ENCODE data around the gene FAM50B.

FAM50B gene

DNA sequence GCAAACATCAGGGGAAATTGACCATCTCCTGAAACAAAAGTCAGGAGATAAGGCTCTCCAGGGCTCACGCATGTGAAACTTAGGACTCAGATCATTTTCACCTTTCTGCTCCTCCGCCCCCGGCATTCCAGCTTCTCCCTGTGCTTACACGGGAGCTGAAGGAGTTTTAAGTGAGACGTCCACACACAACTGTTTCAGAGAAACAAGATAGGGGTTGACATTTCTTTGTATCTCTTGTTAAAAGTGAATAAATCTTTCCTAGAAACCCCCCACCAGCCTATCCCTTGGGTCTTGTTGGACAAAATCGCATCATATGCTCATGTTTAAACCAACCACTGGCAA is 46.1 kb downstream of the FAM50B start:
- H3K9ac ChIP-seq (ENCODE audit: low read length), result no peak overlapping the region
- no peak overlapping the region for H3K4me3 ChIP-seq (ENCODE audit: low read length)
- H3K4me1 ChIP-seq (ENCODE audit: control insufficient read depth, insufficient read depth, low read length), result peaks cover 7% of the 10 kb centered on the region
- H3K27me3 ChIP-seq (ENCODE audit: control insufficient read depth, insufficient read depth, low read length), result no peaks in the 10 kb centered on the region
- H3K36me3 ChIP-seq (ENCODE audit: control insufficient read depth, insufficient read depth, low read length), result no peaks in the 10 kb centered on the region
- H3K9me3 ChIP-seq (ENCODE audit: control insufficient read depth, low read length), result no peaks in the 10 kb centered on the region

DNA sequence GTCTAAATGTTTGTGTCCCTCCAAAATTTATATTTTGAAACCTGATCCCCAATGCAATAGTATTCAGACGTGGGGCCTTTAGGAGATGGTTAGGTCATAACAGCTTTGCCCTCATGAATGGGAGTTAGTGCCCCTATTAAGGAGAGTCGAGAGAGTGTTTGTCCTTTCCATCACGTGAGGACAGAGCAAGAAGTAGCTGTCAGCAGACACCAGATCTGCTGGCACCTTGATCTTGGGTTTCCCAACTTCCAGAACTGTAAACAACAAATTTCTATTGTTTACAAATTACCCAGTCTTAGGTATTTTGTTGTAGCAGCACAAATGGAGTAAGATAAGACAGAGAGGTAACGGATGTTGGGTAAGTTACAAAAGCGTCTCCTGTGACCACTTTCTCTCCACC is 46.6 kb downstream of the FAM50B start:
- H3K27me3 ChIP-seq (ENCODE audit: control insufficient read depth, insufficient read depth, low read length), result no peaks in the 10 kb centered on the region
- no peak overlapping the region for H3K4me3 ChIP-seq (ENCODE audit: low read length)
- no peaks in the 10 kb centered on the region for H3K36me3 ChIP-seq (ENCODE audit: control insufficient read depth, insufficient read depth, low read length)
- no peaks in the 10 kb centered on the region for H3K9me3 ChIP-seq (ENCODE audit: control insufficient read depth, low read length)
- H3K4me1 ChIP-seq (ENCODE audit: control insufficient read depth, insufficient read depth, low read length), result peaks cover 13% of the 10 kb centered on the region
- H3K9ac ChIP-seq (ENCODE audit: low read length), result no peak overlapping the region

DNA sequence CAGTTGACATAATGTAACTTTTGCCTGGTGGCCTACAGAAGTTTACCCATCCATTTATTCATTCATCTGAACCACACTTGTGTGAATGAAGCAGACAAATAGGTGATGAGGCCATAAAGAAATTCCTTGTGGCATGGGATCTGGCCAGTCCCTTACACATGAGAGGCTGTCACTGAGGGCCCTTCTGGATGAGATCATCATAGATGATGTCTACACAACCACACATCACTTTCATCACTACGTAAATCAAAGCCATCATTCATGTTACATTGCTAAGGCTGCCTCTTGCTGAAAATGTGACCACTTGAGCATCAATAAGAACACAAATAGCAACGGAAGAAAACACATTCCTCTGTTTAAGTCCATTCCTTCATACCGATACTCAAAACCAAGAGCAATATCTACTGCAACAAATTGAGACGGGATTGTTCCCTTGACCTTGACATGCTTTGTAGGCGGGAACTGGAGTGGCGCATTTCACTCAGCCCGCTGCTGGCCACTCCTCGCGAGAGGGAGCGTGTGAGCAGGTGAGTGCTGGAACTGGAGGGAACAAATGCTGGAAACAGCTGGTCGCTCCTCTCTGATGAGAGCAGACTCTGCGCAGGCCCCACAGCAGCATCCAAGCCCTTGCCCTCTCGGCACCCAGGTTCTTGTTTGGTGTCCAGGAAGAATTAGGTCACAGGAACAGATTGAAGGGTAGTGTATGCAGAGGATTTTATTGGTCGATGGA is 49.3 kb downstream of the FAM50B start:
- H3K27me3 ChIP-seq (ENCODE audit: control insufficient read depth, insufficient read depth, low read length), result no peaks in the 10 kb centered on the region
- H3K4me1 ChIP-seq (ENCODE audit: control insufficient read depth, insufficient read depth, low read length), result peaks cover 14% of the 10 kb centered on the region
- no peak overlapping the region for H3K4me3 ChIP-seq (ENCODE audit: low read length)
- H3K9ac ChIP-seq (ENCODE audit: low read length), result no peak overlapping the region
- H3K36me3 ChIP-seq (ENCODE audit: control insufficient read depth, insufficient read depth, low read length), result no peaks in the 10 kb centered on the region
- no peaks in the 10 kb centered on the region for H3K9me3 ChIP-seq (ENCODE audit: control insufficient read depth, low read length)

DNA sequence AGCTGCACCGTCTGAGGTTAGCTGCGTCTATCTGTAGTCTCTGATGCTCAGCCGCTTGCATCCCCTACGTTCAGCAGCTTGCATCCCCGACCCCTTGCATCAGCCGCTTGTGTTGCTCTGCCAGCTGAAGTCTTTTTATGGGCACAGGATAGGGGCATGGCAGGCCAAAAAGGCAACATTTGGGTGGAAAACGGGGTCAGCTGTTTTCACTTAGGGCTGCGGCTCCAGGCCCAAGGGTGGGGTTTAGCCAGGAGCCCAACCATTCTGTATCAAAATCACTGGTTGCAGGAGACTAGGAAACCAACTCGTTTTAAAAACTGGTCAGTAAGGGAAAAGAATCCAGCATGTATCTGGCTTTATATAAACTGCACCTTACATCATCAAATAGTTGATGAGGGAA is 49.9 kb downstream of the FAM50B start:
- H3K27me3 ChIP-seq (ENCODE audit: control insufficient read depth, insufficient read depth, low read length), result no peaks in the 10 kb centered on the region
- H3K9me3 ChIP-seq (ENCODE audit: control insufficient read depth, low read length), result no peaks in the 10 kb centered on the region
- H3K4me1 ChIP-seq (ENCODE audit: control insufficient read depth, insufficient read depth, low read length), result peaks cover 14% of the 10 kb centered on the region
- no peak overlapping the region for H3K4me3 ChIP-seq (ENCODE audit: low read length)
- no peak overlapping the region for H3K9ac ChIP-seq (ENCODE audit: low read length)
- H3K36me3 ChIP-seq (ENCODE audit: control insufficient read depth, insufficient read depth, low read length), result no peaks in the 10 kb centered on the region

DNA sequence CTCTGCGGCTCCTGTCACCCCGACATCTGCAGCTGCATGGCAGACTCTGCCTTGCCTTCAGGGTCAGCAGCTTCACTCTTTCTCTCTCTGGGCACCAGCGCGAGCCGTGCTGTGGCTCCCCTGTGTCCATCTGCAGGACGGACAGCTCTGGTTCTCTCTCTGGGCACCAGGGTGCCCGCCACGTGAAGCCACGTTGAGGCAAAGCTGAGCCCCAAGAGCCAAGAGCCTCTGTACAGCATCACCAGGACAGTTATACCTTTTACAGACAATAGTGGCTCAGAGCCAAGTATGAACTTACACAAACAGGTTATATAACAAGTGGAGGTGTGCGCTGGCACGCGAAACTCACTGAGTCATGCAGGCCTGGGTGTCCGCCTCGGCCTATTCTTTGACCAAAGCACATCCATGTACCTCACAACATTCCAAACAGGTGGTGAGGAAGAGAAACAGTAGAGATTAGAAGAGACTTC is 50.8 kb downstream of the FAM50B start:
- no peaks in the 10 kb centered on the region for H3K9me3 ChIP-seq (ENCODE audit: control insufficient read depth, low read length)
- no peaks in the 10 kb centered on the region for H3K36me3 ChIP-seq (ENCODE audit: control insufficient read depth, insufficient read depth, low read length)
- H3K9ac ChIP-seq (ENCODE audit: low read length), result no peak overlapping the region
- no peaks in the 10 kb centered on the region for H3K27me3 ChIP-seq (ENCODE audit: control insufficient read depth, insufficient read depth, low read length)
- H3K4me1 ChIP-seq (ENCODE audit: control insufficient read depth, insufficient read depth, low read length), result peaks cover 14% of the 10 kb centered on the region
- no peak overlapping the region for H3K4me3 ChIP-seq (ENCODE audit: low read length)
